DMS153 (cell line): ENCODE data around the gene CLCN5.

Source experiments
- DNase-seq: peaks from one replicate; lab custom pipeline; 2025; lab: John Stamatoyannopoulos, UW

CLCN5 gene

DNA sequence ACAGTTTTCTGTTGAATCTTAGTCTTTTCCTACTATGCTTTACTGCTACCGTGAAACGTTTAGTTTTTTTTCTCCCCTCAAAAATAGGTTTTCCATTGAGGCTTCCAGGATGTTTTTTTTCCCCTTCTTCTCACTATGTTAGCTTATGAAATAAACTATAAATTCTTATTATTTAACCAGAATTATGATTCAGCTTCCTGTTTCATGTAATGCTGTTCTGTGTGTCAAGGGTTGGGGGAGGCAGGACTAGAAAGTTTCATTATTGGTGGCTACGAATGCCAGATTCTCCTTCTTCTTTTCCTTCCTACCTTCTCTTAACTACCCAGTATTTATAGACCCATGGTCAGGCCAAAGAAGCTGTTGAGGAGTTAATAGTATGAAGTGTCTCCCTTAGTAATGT lies 11.8 kb downstream of the CLCN5 start:
- DNase-seq, result no peak

DNA sequence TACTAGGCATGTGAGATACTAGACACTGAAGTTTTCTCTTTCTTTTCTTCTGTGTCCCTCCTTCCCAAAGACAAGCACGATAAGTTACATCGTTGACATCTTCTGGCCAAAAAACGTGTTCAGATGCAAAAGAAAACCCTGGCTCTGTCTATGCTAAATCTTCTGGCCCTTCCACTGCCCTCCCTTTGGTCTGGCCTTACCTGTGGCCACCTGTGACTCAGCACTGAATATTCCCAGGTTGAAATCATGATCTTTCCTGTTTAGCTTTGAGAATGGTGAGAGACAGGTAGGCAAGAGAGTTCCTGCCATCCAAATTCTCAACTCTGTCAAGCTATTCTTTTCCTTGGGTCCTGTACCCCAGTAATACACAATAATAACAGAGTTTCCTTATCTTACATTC lies 12.3 kb downstream of the CLCN5 start:
- DNase-seq, result no peak

DNA sequence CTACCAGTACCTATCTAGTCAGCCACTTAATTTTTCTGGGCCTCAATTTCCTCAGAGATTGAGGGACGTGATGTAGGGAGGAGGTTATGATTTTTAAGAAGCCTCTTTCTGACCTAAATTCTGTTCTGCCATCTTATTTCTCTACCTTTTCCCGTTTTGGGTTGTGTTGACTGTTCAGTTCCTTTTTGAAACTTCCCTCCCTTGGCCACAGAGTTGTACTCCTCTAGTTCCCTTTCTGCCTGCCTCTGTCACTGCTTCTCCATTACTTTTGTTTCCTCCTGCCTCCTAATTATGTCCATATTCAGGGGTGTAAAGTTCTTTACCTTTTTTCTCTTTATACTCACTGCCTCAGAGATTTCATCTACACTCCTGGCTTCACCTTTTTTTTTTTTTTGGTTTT lies 25.4 kb downstream of the CLCN5 start:
- DNase-seq, result no peak

DNA sequence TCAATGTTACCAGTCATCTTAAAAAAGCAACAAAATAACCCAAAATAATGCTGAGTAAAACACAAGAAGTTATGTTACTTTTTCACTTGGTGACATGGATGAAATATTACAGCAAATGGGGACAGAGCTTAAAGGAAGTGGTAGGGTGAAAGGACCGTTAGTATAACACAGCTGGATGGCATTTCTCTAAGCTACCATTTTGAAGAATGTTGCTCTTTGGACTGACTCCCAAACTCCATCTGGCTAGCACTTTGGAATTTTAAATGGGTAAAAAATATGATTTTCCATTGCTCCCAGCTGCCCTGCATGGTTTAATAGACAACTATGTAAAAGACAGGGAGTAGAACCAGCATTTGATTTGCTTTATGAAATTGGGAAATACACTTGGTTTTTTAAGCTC lies 27.6 kb downstream of the CLCN5 start:
- no peak for DNase-seq

DNA sequence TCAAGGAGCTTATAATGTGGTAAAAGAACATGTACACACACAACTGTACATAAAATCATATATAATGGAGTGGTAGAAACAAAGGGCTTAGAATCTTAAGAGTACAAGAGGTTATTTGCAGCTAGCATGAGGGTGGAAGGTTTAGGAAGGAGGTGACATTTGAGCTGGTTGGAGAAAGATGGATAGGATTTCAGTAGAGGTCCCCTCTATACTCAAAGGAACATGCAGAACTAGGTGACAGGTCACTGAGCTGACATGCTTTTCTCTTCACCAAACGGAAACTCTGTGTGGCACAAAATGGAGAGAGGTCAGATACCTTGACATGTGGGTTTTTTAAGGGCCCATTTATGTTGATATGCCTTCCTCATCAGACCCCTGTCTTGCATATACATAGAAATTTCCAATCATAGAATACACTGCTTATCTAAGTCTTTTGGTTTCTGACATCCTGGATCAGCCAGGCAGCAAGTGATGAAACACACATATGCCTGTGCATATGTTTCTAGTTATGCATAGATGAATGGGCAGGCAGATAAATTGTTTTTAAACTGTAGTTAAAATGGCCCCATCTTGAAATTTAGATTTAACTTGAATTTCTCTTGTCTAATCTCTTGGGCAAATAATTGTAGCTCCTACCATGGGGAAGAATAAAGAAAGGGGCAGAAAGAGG lies 29.3 kb downstream of the CLCN5 start:
- no peak for DNase-seq

DNA sequence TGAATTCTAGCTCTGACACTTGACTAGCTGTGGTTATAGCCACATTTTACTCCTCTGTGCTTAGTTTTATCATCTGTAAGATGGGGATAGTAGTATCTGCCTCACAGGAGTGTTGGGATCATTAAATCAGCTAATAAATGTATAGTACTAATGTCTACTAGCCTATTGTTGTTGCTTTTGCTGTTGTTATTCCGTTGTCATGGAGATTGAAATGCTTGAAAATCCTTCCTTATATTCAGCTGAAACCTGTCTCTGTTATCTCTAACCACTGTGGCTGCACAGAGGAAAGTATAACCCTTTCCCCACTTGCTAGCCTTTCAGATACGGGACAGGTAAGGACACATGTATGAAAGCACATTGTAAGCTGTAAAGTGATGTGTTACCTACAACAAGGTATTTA lies 33.9 kb downstream of the CLCN5 start:
- DNase-seq, result no peak

DNA sequence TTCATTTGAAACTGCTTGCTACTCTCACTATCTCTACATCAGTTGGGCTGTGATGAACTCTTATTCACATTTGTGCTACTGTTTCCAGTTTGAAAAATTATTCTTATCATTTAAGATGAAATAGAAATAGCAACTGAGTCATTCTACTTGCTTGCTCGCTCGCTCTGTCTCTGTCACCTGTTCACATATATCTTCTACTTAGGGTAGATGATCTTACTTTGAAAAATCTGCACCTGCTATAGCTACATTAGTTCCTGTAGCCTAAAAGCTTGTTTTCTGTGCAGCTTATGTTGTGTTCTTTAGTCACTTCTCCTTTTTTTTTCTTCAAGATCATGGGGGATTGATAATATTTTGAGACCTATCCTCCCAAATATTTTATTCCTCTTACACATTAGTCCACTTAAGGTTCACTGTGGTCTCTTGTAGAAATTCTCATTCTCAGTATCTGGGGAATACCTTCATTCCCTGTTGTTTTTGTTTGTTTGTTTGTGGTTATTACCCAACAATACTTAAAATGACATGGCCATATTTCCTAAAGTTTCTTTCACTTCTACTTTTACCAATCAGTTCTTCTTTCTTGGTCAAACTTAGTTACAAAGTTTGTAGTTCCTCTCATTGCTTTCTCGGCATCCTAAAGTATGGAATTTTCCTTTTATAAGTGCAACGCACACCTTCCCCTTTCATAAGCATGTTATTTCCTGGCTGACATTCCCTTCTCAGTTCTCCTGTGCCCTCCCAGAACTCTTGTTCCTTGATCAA lies 36.5 kb downstream of the CLCN5 start:
- DNase-seq, result no peak

DNA sequence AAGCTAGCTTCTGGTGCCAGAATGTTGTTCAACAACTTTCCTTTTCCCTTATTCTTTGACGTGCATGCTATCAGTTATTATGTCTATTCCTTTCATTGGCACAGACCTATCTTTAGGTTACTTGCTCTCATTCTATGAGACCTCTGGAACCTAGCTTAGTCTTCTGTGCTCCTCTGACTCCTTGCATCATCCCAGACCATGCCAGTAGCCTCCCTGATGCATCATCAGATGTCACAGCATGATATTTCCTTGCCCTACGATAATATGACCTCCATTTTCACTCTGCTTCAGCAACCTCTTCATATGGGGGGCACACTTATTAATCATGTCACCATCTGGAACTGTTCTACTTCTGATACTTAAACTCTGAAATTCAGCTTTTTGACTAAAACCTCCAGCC lies 37.2 kb downstream of the CLCN5 start:
- no peak for DNase-seq

DNA sequence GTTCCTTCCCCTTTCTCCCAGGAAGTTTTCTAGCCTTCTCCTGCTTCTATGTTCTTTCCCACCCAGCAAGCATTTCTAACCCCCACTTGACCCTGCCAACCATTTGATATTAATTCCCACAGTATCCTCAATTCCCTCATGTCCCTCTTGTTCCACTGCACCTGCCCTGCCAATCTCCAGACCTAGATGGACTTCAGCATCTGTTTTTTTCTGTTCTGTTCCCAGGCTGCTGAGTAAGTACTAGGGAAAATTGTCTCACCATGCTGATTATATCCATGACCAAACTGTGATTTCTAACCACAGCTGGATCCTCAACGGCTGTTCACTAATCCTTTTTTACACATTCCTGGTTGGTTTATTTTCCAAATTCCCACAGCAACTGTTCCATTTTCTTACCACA lies 37.7 kb downstream of the CLCN5 start:
- DNase-seq, result no peak

DNA sequence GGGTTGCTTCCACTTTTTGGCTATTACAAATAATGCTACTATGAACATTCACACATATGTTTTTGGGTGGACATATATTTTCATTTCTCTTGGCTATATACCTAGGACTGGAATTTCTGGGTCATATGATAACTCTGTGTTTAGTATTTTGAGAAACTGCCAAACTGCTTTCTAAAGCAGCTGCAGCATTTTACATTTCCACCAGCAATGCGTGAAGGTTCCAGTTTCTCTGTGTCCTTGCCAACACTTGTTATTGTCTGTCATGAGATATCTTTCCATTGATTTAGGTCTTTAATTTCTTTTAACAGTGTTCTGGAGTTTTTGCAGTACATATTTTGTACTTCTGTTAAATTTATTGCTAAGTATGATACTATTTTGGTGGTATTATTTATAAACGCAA lies 48.3 kb downstream of the CLCN5 start:
- no peak for DNase-seq

DNA sequence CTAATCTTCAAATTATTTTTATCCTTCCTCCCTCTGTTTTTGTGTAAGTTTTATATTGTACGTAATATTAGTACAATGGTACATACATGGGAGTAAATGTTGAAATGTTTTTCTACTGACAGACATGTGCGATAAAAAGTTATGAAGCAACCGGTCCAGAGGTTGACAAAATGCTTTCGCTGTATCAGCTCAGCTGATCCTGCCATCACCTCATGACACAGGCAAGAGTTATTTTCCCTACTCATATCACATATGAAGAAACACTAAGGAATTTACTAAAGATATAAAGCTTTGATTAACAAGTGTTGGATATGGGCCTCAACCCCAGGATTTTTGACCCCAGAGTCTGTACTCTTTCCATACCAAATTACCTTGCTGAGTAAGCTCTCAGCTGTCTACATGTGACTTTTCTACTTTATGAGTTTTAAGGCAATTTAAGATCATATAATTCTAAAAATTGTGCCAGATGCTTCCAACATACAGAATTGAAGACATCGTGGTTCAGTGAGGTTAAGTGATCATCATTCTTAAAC lies 50.0 kb downstream of the CLCN5 start:
- no peak for DNase-seq

DNA sequence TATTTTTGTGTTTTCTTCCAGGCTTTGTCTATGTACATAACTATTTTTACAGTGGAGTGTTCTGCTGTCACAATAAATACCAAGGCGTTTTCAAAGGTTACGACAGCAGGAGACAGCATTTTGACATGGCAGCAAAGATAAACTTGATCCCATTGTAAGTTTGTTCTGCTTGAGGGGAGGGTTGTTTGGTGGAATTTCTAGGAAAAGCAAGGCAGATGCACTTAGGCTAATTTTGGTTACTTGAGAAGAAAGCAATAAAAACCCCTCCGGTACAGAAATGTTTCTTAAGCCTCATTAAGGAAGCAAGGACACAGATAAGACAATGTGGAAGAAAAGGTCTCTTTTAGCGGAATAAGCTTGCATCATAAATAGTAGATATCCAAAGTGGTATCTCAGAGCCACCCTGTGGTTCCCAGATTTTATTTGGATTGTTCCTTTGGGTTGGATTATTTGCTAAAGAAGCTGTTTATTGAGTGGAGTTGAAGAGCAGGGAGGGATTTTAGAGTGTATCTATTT lies 54.3 kb downstream of the CLCN5 start:
- DNase-seq, result no peak

DNA sequence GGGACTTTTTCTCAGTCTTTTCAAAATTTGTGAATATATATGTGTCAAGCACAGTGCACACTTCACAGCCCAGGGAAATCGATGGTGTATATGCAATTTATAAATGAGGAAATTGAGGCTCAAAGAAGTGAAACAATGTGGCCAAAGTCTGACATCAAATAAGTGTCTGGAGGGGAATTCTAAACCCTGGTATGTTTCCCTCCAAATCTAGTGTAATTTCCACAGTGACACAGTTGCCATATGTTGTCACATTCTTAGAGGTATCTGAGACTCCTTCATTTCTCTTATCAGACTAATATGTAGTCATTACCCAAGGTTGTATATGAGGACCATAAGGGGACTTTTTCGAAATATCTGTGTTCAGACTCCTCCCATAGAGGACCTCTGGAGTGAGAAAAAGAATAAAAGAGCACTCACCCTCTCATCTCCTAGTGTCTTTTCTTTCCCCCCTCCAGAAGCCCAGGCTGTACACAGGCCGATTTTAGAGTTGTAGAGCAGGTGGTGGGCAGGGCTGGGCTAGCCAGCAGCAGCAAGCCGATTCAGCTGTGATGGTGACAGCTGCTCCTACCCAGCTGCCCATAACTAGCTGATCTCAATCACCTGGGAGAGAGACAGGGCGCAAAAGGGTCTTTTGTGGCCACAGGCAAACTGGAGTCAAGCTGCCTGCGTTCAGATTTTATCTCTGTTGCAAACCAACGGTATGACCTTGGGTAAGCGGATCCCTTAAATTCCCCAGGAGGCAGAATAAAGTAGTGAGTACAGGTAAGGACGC lies 55.1 kb downstream of the CLCN5 start:
- no peak for DNase-seq

DNA sequence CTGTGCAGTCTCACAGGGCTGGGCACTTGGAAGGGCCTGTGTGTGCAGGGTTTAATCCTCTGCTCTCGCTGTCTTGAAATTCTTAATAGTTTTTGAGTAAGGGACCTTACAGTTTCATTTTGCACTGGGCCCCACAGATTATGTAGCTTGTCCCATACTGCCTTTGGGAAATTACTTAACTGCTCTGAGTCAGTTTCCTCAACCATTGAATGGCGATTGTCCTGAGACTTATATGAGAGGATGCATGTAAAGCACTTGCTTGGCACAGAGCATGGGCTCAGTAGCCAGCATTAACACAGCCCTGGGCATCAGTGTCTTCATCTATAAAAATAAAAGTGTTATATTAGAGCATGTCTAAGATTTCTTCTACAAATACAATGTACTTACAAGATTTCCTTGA lies 55.8 kb downstream of the CLCN5 start:
- DNase-seq, result no peak

DNA sequence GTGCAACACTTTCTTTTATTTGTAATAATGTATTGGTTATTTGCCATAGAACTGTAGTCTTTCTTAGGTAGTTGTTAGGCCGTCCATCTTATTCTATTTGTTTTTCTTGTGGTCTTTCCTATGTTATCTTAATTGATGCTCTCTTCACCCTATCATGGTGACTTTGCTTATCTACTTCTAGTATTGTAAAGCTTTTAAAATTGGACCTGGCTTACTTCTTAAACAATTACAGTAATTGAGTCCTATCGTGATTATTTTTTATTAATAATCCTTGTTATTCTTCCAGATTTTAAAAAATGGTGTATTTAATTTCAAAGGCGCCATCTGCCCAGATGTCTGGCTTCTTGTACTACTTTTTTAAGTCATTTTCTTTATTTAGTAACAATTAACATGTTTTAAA lies 63.7 kb downstream of the CLCN5 start:
- DNase-seq, result no peak

DNA sequence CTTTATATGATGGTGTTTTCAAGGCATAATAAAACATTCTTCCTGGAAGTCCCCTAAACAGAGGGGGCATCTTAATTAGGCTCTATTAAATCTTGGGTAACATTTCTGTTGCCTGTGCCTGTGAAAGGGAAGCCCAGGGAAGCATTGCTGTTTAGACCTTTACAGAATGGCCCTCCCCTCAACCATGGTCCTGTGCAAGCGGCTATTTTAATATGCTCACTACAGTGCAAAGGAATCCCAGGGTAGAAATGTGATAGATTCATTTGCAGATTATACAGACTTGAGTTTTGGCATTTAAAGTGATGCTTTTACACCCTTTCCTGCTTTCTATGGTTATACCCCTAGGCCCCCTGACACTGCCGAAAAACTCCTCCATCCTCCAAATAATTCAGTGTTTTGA lies 65.3 kb downstream of the CLCN5 start:
- DNase-seq, result no peak

DNA sequence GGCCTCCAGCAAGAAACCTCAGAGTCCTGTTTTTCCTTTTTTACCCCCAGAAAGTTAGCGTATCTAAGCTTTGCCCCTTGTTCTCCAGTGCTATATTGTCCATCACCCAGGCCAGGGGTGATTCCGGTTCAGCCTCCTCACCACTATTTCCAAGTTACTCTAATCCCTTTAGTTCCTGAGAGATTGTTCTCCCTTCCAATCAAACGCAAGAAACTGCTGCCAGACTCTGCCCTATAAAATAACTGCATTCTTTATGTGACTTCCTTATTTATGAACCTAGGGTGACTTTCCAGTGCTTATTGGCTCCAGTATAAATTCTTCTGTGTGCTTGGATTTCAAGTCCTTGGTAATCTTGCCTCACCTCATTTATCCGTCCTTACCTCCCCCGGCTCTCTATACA lies 65.7 kb downstream of the CLCN5 start:
- DNase-seq, result no peak

DNA sequence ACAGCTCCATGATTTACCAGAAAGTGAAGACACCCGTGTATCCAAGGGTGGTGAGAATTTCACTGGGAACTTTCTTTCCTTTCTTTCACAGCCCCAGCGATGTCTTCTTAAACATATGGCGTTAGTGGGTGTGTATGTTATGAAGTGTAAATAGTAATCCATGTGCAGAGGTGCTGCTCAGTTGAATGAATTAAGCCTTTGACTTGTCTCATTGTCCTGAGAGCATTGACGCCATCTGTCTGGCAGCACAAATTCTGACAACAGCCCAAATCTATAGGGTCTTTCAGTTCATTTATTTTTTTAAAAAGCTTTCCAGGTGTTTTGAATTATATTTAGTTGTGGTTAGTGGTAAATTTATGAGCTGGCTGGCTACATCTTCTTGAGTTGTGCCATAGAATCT lies 69.4 kb downstream of the CLCN5 start:
- DNase-seq, result no peak

DNA sequence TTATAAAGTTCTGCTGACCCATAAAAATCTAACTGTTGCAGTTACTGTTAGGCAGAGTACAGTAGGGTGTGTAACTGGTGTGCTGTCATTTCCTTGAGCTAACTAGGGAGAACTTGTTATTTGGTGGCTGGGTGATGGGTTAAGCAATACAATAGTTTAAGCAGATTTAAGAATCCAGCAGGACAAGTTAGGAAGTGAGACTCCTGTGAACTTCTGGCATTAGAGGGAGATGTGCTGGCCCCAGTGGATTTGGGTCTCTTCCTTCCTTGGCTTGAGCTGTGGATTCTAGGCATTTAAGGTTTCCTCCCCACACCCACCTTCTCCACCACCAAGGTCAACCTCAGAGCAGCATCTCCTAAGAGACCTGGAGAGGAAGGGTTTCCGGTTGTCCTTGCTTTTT lies 70.5 kb downstream of the CLCN5 start:
- no peak for DNase-seq

DNA sequence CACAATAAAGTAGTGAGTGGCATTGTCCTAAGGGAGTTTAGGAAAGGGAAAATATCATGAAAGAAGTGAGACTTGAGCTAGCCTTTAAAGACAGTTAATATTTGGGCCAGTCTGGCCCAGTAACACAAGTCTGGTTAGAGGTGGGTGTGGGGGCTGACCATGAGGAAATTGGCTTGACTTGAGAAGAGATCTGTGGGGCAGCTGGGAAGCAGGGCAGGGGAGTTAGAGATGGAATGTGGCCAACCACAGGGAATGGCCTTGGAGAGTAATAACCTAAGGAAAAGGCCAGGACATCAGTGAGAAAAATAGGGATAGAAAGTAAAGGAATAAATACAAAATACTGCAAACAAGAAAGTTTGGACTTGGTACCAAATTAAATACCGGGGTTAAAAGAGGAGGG lies 71.3 kb downstream of the CLCN5 start:
- no peak for DNase-seq

DNA sequence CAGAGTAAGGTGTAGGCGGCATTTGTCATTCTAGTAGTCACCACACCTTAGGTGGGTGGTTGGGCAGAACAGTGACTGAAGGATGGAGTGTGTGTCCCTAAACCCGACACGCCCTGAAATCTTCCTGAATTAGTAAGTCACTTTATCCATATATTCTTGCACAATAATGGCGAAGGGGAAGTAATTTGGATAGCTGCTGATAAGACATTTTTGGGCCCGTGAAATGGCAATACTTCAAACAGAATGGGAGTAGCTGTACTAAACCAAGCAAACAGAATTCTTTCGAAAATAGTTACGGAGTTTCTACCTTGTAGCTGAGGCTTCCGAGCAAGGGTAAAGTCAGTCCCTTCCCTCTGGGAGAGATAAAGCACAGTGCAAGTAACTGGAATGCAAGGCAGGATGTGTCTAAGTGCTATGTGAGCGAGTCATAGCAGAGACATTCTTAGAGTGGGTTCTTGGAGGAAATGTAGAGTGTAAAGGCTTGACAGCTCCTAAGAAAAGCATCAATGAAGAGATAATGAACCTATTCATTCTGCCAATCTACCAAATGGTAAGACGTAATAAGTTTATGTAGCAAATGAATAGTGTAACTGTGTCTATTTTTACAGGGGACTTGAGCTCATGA lies 72.8 kb downstream of the CLCN5 start:
- DNase-seq, result no peak

DNA sequence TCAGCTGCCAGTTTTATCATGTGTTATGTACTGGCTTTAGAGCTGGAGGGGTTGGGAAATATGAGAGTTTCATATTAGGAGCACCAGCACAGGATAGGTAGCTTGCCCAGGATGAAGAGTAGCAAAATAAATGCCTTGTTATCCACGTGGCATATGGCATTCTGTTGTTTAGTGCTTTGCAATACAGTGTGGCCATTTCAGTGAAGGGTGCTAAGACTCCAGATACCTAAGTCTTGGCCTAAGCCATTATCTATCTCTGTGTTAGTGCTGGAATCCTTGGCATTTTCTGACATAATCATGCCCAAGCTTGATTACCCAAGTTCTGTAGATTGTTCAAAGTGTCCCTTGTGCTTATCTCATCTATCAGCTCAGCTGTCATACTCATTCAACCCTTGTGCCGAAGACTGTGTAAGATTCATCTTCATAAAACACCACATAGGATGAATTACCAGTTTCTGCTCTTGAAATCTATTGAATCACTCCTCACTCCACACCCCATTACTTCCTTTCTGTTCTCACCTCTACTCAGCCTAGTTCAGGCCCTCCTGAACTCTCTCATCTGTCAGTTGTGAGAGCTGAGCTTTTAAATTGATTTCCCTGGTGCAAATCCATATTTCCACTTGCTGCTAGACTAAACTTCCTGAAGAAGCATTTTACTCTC lies 73.5 kb downstream of the CLCN5 start:
- DNase-seq, result no peak
